ENCODE data around the gene MCM6.
"Not testable (repeated sequence)": the region's sequence is repeated elsewhere in the genome, so short reads cannot be mapped to it uniquely, and the experiment has no call there.

The MCM6 gene

DNA sequence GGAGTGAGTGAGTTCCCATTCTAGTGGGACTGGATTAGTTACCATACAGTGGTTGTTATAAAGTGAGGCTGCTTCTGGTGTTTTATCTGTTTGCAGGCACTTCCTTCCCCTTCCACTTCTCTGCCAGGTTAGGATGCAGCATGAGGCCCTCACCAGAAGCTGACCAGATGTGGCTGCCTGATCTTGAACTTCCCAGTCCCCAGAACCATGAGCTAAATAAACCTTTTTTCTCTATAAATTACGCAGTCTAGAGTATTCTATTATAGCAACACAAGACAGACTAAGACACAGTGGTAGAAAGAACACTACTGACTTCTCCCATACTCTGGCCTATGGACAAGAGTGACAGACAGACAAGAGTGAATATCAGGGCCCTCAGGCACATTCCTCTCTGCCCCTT lies 53.4 kb downstream of the MCM6 start:
- Histone ChIP-seq H3K9me3 (ENCODE audit: control insufficient read depth in 2 of 2, low read length in 2 of 2) (peaks cover 10 to 13% of the 10 kb centered on the region in 2 donors), H3K27me3 (ENCODE audit: control insufficient read depth in 1 of 2, insufficient read depth in 2 of 2, low read length in 2 of 2) (no peaks in the 10 kb centered on the region), H3K27ac (ENCODE audit: low read length) (no peak overlapping the region), H3K36me3 (ENCODE audit: control insufficient read depth in 2 of 2, insufficient read depth in 2 of 2, low read length in 2 of 2) (no peaks in the 10 kb centered on the region), H3K4me1 (ENCODE audit: control insufficient read depth, insufficient read depth, low read length) (no peaks in the 10 kb centered on the region), H3K4me3 (ENCODE audit: low read length in 2 of 2) (no peak overlapping the region), H3K9ac (ENCODE audit: low read length in 2 of 2) (no peak overlapping the region)

GRCh38 chr2:135821190-135821589 lies 55.1 kb downstream of the MCM6 start:
- Histone ChIP-seq H3K9ac (ENCODE audit: low read length in 2 of 2) (no peak overlapping the region), H3K4me1 (ENCODE audit: control insufficient read depth, insufficient read depth, low read length) (no peaks in the 10 kb centered on the region), H3K9me3 (ENCODE audit: control insufficient read depth in 2 of 2, low read length in 2 of 2) (peaks cover 10 to 13% of the 10 kb centered on the region in 2 donors), H3K36me3 (ENCODE audit: control insufficient read depth in 2 of 2, insufficient read depth in 2 of 2, low read length in 2 of 2) (no peaks in the 10 kb centered on the region), H3K4me3 (ENCODE audit: low read length in 2 of 2) (no peak overlapping the region), H3K27me3 (ENCODE audit: control insufficient read depth in 1 of 2, insufficient read depth in 2 of 2, low read length in 2 of 2) (no peaks in the 10 kb centered on the region), H3K27ac (ENCODE audit: low read length) (no peak overlapping the region)

GRCh38 chr2:135820003-135820618 lies 56.1 kb downstream of the MCM6 start:
- Histone ChIP-seq H3K9ac (ENCODE audit: low read length in 2 of 2) (no peak overlapping the region), H3K4me1 (ENCODE audit: control insufficient read depth, insufficient read depth, low read length) (no peaks in the 10 kb centered on the region), H3K27ac (ENCODE audit: low read length) (no peak overlapping the region), H3K9me3 (ENCODE audit: control insufficient read depth in 2 of 2, low read length in 2 of 2) (peaks cover 10 to 13% of the 10 kb centered on the region in 2 donors), H3K27me3 (ENCODE audit: control insufficient read depth in 1 of 2, insufficient read depth in 2 of 2, low read length in 2 of 2) (no peaks in the 10 kb centered on the region), H3K4me3 (ENCODE audit: low read length in 2 of 2) (no peak overlapping the region), H3K36me3 (ENCODE audit: control insufficient read depth in 2 of 2, insufficient read depth in 2 of 2, low read length in 2 of 2) (no peaks in the 10 kb centered on the region)

DNA sequence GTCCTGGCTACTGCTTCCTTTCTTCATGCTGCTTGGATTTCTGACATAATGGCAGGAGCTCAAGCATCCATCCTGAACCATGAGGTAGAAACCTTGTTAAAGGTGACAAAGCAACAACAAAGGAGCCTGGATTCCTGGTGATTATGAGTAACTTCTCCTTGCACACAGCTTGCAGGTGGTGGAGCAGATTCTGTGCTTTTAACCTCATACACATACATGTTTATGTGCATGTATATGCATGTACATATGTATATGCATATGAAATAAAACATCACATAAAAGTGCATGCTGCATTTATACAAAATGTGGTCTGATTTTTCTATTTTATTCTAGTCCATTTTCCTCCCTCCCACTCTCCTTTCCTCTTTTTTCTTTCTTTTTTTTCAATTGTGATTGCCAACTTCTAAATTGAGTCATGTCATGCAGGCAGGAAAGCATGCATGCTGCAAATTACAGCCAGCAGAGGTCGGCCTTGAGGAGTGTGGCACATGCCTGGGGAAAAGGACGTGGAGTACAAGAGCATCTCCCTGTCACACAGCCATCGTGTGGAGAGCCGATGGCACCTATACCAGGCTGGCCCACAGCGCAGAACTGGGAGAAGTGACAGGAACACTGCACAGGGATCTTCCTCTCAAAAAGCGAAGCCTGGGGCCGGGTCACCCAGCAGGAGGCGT lies 57.2 kb downstream of the MCM6 start:
- H3K27ac ChIP-seq (ENCODE audit: low read length), result no peak overlapping the region
- peaks cover 10 to 13% of the 10 kb centered on the region in 2 donors for H3K9me3 ChIP-seq (ENCODE audit: control insufficient read depth in 2 of 2, low read length in 2 of 2)
- H3K36me3 ChIP-seq (ENCODE audit: control insufficient read depth in 2 of 2, insufficient read depth in 2 of 2, low read length in 2 of 2), result no peaks in the 10 kb centered on the region
- H3K27me3 ChIP-seq (ENCODE audit: control insufficient read depth in 1 of 2, insufficient read depth in 2 of 2, low read length in 2 of 2), result no peaks in the 10 kb centered on the region
- no peaks in the 10 kb centered on the region for H3K4me1 ChIP-seq (ENCODE audit: control insufficient read depth, insufficient read depth, low read length)
- H3K4me3 ChIP-seq (ENCODE audit: low read length in 2 of 2), result no peak overlapping the region
- H3K9ac ChIP-seq (ENCODE audit: low read length in 2 of 2), result no peak overlapping the region

GRCh38 chr2:135817951-135818350 lies 58.3 kb downstream of the MCM6 start:
- no peaks in the 10 kb centered on the region for H3K4me1 ChIP-seq (ENCODE audit: control insufficient read depth, insufficient read depth, low read length)
- H3K9me3 ChIP-seq (ENCODE audit: control insufficient read depth in 2 of 2, low read length in 2 of 2), result peaks cover 3% of the 10 kb centered on the region in 2 donors
- no peak overlapping the region for H3K9ac ChIP-seq (ENCODE audit: low read length in 2 of 2)
- H3K27me3 ChIP-seq (ENCODE audit: control insufficient read depth in 1 of 2, insufficient read depth in 2 of 2, low read length in 2 of 2), result no peaks in the 10 kb centered on the region
- no peak overlapping the region for H3K4me3 ChIP-seq (ENCODE audit: low read length in 2 of 2)
- no peaks in the 10 kb centered on the region for H3K36me3 ChIP-seq (ENCODE audit: control insufficient read depth in 2 of 2, insufficient read depth in 2 of 2, low read length in 2 of 2)
- no peak overlapping the region for H3K27ac ChIP-seq (ENCODE audit: low read length)

GRCh38 chr2:135817466-135817865 lies 58.8 kb downstream of the MCM6 start:
- H3K36me3 ChIP-seq (ENCODE audit: control insufficient read depth in 2 of 2, insufficient read depth in 2 of 2, low read length in 2 of 2), result no peaks in the 10 kb centered on the region
- no peak overlapping the region for H3K27ac ChIP-seq (ENCODE audit: low read length)
- no peak overlapping the region for H3K4me3 ChIP-seq (ENCODE audit: low read length in 2 of 2)
- H3K4me1 ChIP-seq (ENCODE audit: control insufficient read depth, insufficient read depth, low read length), result no peaks in the 10 kb centered on the region
- peaks cover 0 to 1% of the 10 kb centered on the region in 2 donors for H3K9me3 ChIP-seq (ENCODE audit: control insufficient read depth in 2 of 2, low read length in 2 of 2)
- no peak overlapping the region for H3K9ac ChIP-seq (ENCODE audit: low read length in 2 of 2)
- H3K27me3 ChIP-seq (ENCODE audit: control insufficient read depth in 1 of 2, insufficient read depth in 2 of 2, low read length in 2 of 2), result no peaks in the 10 kb centered on the region

DNA sequence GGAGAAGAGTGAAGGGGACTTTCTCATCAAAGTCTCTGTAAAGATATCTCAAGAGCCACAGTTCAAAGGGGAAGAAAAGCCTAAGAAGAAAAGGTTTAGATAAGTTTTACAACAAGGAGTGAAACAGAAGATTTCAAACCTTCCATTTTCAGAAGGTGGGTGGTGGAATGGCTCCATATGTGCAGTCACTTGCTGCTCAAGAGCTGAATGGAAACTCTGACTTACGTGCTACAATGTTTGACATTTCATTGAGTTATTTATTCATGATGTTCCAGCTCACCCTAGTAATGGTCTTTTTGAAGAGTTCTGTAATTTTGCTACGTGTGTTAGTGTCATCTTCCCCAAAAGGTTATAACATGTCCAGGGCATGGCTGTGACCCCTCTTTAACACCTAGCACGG lies 61.0 kb downstream of the MCM6 start:
- no peaks in the 10 kb centered on the region for H3K36me3 ChIP-seq (ENCODE audit: control insufficient read depth in 2 of 2, insufficient read depth in 2 of 2, low read length in 2 of 2)
- no peaks in the 10 kb centered on the region for H3K9me3 ChIP-seq (ENCODE audit: control insufficient read depth in 2 of 2, low read length in 2 of 2)
- no peak overlapping the region for H3K27ac ChIP-seq (ENCODE audit: low read length)
- no peaks in the 10 kb centered on the region for H3K27me3 ChIP-seq (ENCODE audit: control insufficient read depth in 1 of 2, insufficient read depth in 2 of 2, low read length in 2 of 2)
- no peaks in the 10 kb centered on the region for H3K4me1 ChIP-seq (ENCODE audit: control insufficient read depth, insufficient read depth, low read length)
- no peak overlapping the region for H3K9ac ChIP-seq (ENCODE audit: low read length in 2 of 2)
- H3K4me3 ChIP-seq (ENCODE audit: low read length in 2 of 2), result no peak overlapping the region

- no peaks in the 10 kb centered on the region for H3K4me1 ChIP-seq (ENCODE audit: control insufficient read depth, insufficient read depth, low read length)
- no peaks in the 10 kb centered on the region for H3K36me3 ChIP-seq (ENCODE audit: control insufficient read depth in 2 of 2, insufficient read depth in 2 of 2, low read length in 2 of 2)
- no peaks in the 10 kb centered on the region for H3K9me3 ChIP-seq (ENCODE audit: control insufficient read depth in 2 of 2, low read length in 2 of 2)
- H3K27ac ChIP-seq (ENCODE audit: low read length), result no peak overlapping the region
- H3K27me3 ChIP-seq (ENCODE audit: control insufficient read depth in 1 of 2, insufficient read depth in 2 of 2, low read length in 2 of 2), result no peaks in the 10 kb centered on the region
- H3K9ac ChIP-seq (ENCODE audit: low read length in 2 of 2), result no peak overlapping the region
- no peak overlapping the region for H3K4me3 ChIP-seq (ENCODE audit: low read length in 2 of 2)
Measured at GRCh38 chr2:135812907-135813511, 63.2 kb downstream of the MCM6 start.

DNA sequence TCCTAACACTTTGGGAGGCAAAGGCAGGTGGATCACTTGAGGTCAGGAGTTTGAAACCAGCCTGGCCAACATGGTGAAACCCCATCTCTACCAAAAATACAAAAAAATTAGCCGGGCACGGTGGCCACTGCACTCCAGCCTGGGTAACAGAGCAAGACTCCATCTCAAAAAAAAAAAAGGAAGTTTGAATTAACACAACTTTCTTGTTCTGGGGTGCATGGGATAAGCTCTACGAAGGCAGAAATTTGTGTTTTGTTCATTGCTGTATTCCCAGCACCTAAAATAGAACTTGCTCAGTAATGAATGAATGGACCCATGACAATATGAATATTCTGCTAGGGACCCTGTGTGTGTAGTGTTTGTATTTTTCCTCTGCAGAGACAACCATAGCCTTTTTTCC lies 68.4 kb downstream of the MCM6 start:
- not testable (repeated sequence) for H3K9me3 ChIP-seq (ENCODE audit: control insufficient read depth in 2 of 2, low read length in 2 of 2); H3K4me3 ChIP-seq (ENCODE audit: low read length in 2 of 2); H3K27ac ChIP-seq (ENCODE audit: low read length); H3K9ac ChIP-seq (ENCODE audit: low read length in 2 of 2); H3K36me3 ChIP-seq (ENCODE audit: control insufficient read depth in 2 of 2, insufficient read depth in 2 of 2, low read length in 2 of 2); H3K27me3 ChIP-seq (ENCODE audit: control insufficient read depth in 1 of 2, insufficient read depth in 2 of 2, low read length in 2 of 2); H3K4me1 ChIP-seq (ENCODE audit: control insufficient read depth, insufficient read depth, low read length)

DNA sequence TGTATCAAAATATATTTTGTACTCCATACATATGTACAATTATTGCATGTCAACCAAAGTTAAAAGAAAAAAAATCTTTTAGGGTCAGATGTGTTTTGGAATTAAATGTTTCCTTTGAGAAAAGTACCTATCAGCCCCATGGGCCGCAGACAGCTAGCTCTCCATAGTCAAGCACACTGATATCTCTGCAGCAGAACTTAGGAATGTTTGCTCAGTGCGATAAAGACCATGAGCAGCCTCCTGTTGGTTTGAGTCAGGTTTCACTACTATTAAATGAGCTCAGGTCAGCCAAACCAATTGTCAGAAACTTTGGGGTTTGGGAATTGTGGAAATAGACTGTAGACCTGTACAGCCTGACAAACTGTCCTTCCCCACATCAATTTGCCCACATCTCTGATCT lies 73.0 kb downstream of the MCM6 start:
- H3K4me1 ChIP-seq (ENCODE audit: control insufficient read depth, insufficient read depth, low read length), result no peaks in the 10 kb centered on the region
- H3K27ac ChIP-seq (ENCODE audit: low read length), result no peak overlapping the region
- H3K36me3 ChIP-seq (ENCODE audit: control insufficient read depth in 2 of 2, insufficient read depth in 2 of 2, low read length in 2 of 2), result no peaks in the 10 kb centered on the region
- H3K27me3 ChIP-seq (ENCODE audit: control insufficient read depth in 1 of 2, insufficient read depth in 2 of 2, low read length in 2 of 2), result no peaks in the 10 kb centered on the region
- no peak overlapping the region for H3K4me3 ChIP-seq (ENCODE audit: low read length in 2 of 2)
- H3K9ac ChIP-seq (ENCODE audit: low read length in 2 of 2), result no peak overlapping the region
- H3K9me3 ChIP-seq (ENCODE audit: control insufficient read depth in 2 of 2, low read length in 2 of 2), result no peaks in the 10 kb centered on the region

- no peaks in the 10 kb centered on the region for H3K9me3 ChIP-seq (ENCODE audit: control insufficient read depth in 2 of 2, low read length in 2 of 2)
- H3K4me1 ChIP-seq (ENCODE audit: control insufficient read depth, insufficient read depth, low read length), result no peaks in the 10 kb centered on the region
- no peaks in the 10 kb centered on the region for H3K36me3 ChIP-seq (ENCODE audit: control insufficient read depth in 2 of 2, insufficient read depth in 2 of 2, low read length in 2 of 2)
- H3K27me3 ChIP-seq (ENCODE audit: control insufficient read depth in 1 of 2, insufficient read depth in 2 of 2, low read length in 2 of 2), result no peaks in the 10 kb centered on the region
- H3K27ac ChIP-seq (ENCODE audit: low read length), result no peak overlapping the region
- H3K4me3 ChIP-seq (ENCODE audit: low read length in 2 of 2), result no peak overlapping the region
- no peak overlapping the region for H3K9ac ChIP-seq (ENCODE audit: low read length in 2 of 2)
Measured at GRCh38 chr2:135802350-135802749, 73.9 kb downstream of the MCM6 start.
